AML-193 (cell line): ENCODE results near the gene TRAP1.
"Not testable (repeated sequence)": the region's sequence is repeated elsewhere in the genome, so short reads cannot be mapped to it uniquely, and the experiment has no call there.

Experiments
- DNase-seq, 2 experiments: peaks; one replicate each; lab custom pipeline; 2025; lab: John Stamatoyannopoulos, UW

TRAP1 gene

DNA sequence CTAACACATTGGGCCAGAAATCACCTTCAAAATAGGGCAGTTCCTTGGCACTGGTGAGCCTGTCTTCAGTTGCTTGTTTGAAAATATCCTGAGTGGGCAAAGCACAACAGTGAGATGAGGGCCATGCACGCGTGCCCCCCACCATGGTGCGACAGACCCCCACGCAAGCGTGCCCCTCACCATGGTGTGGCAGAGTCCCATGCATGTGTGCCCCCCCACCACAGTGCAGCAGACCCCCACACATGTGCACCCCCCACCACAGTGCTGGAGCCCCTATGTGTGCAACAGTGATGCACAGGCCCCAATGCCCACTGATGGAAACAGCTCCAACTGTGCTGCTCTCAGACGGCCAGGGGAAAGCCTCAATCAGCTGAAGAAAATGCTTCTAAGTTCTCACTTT is 18.8 kb upstream of the TRAP1 start:
- no peak for DNase-seq

DNA sequence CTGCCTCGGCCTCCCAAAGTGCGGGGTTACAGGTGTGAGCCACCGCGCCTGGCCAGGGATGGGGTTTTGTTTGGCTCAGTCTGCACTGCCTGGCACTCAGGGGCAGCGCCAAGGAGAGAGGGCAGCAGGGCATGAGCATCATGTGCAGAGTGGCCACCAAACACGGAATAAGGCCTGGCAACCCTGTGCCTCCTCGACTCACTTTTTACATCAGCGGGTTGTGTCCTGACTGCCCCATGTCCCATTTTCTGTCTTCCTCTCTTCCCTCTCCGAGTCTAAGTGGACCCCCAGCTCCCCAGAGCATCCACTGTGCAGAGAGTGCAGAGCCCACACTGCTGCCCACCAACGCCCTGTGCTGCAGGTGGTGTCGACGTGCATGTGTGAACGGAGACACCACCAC is 18.2 kb upstream of the TRAP1 start:
- no peak for DNase-seq

DNA sequence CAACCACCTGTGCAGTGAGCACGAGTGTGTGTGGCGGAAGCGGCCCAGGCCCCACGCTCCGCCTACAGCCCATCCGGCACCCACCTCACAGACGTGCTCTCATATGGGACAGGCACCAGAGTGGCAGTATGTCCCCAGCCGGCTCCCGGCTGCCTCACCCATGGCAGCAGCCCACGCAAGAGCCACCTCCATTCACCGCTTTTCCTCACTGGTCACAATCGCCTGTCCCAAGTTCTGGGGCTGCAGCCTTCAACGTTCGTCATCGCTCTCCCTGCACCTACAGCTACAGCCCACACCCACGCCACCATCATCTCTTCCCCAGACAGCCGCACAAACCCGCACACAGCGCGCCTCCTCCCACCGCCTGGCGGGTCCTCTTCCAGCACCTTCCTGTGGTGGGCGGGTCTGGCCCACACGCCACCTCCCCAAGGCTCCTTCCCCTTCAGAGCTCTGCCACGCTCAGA is 17.5 kb upstream of the TRAP1 start:
- no peak for DNase-seq

DNA sequence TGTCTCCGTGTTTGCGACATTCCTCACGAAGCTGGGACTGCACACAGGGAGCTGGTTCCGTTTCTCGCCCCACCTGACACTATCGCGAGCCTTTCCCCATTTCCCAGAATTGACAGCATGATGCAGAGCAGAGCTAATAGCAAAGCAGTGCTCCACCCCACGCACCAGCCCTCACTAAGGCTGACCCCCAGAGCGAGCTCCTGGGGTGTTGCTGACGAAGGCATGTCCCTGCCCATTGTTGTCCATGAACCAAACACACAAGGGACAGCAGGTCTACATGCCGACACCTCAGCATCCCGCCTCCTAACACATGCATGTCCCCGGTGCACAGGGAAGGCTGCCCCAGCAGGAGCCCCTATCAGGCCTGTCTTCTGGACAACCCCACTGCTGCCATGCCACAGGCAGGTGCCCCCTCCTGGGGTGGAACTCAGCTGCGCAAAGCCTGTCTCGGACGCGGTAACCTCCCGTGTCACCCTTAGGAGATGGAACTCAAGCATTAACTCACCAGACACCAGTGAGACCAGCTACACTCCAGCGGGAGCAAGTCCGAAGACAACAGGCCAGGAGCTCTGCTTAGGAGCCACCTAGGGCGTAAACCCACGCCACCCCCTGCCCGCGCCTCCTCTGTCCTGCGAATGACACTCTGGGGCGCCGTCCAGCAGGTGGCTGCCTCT is 16.9 kb upstream of the TRAP1 start:
- DNase-seq: no peak

DNA sequence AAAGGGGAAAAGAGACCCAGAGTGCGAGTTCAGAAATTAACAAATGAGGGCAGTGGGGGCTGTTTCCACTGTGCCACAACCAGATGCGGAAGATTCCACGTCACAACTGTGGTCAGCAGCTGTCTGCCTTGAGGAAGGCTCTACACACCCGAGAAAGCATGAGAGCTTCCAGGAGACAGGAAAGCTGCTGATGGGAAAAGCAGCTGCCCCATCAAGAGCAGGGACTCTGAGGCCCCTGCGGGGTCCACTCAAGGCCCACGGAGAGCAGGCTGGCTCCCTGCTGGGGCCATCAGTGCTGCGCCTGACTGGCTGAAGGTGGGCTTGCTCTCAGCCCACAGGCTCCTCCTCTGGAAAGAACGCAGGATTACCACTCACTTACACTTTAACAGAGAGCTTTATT is 14.8 kb upstream of the TRAP1 start:
- no peak for DNase-seq

DNA sequence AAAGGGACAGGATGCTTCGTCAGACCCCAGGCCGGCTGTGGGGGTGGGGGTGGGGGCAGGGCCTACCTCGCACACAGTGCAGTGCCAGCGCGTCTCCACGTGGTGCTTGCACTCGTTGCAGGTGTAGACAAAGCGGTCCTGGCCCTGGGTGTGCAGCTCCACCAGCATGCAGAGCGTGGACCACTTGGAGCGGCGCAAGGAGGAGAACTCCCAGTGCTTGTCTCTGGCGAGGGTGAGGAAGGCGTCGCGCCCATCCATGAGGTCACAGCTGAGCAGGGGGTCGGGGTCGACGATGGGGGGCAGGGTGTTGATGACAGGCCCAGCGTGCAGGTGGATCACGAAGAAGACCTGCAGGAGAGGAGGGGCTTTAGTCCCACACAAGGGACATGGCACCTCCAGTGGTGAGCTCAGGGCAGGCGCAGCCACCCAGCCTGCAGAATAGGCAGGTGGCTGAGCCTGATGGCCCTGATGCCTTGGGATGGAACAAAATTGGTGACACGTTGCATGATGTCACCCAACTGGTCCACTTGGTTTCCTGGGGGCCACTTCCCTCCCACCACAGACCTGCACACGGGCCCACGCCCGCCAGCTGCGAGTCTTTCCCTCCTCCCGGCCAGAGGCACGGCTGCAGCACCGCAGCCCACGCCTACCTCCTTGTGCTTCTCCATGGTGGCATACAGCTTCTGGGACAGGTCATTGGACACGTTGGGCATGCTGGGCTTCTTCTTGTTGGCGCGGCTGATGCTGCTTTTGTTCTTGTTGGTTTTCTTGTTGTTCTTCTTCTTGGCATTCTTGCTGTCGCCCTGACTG is 14.0 kb upstream of the TRAP1 start:
- no peak for DNase-seq

DNA sequence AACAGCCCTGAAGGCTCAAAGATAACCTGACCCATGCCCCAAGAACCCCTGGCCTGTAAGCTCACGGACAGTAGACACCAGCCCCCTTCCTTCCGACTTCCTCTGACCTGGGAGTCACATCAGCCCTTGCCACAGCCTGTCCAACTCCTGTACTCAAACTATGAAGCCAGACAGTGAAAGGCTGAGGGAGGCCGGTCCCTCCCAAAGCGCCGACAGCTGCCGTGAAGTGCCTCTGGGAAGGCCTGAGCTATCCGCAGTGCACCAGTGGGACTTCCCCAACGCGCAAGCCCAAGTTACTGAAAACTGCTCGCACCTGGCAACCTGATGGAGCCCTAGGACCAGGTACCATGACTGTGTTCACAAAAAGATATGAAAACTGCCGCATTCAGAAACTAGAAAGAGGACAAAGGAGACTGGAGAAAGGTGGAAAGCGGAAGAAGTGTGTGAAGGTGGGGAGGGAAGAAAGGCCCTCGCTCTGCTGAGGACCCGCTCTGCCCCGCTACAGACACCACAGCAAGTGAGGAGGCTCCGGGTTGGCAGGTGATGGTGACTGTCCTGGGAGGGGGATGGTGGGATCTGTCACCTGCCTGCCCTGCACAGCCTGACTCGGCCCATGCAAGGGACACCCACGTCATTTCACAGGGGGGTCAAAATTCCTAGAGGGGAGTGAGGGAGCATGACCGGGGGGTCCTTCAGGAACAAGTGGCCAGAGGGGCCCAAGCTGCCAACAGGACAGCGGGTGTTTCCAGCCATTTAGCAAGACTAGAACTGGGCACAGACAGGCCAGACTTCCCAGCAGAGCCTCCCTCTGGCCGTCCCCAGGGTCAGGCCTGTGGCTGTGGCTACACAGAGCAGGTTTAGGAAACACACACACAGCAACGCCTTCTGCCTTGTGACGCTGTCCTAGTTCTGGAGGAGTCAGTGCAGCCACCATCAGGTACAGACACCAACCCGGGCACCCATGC is 13.1 kb upstream of the TRAP1 start:
- DNase-seq: no peak

DNA sequence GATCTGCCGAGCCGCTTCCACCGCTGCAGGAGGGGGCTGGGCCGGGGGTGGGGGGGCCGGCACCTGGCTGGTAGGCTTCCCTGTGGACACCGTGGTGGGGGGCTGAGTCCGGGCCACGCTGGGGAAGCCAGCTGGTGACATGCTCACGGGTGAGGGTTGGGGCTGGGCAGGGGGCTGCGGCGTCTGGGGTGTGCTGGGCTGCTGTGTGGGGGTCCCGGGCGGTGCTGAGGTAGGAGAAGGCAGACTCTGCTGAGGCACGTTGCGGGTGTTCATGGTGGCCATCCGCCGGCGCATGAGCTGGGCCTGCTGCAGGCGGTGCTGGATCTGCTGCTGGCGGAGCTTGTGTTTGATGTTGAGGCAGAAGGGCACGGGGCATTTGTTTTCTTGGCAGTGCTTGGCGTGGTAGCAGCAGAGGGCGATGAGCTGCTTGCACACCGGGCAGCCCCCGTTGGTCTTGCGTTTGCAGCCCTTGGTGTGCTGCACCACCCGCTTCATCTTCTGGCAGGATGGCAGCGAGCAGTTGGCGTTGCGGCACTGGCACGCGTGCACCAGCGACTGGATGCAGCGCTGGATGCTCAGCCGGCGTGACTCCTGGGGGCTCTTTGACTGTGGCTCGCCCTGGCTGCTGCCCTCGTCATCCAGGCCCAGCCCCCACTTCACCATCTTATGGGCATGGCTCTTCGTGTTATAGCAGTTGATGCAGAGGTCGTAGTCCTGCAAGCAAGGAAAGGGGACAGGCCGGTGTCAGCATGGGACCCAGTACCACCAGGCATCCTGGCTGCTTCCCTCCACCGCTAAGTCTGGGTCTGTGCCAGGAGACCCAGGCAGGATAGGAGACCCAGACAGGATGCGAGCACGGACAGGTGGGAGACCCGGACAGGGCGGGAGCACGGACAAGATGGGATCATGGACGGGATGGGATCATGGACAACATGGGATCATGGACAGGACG is 12.1 kb upstream of the TRAP1 start:
- no peak for DNase-seq

DNA sequence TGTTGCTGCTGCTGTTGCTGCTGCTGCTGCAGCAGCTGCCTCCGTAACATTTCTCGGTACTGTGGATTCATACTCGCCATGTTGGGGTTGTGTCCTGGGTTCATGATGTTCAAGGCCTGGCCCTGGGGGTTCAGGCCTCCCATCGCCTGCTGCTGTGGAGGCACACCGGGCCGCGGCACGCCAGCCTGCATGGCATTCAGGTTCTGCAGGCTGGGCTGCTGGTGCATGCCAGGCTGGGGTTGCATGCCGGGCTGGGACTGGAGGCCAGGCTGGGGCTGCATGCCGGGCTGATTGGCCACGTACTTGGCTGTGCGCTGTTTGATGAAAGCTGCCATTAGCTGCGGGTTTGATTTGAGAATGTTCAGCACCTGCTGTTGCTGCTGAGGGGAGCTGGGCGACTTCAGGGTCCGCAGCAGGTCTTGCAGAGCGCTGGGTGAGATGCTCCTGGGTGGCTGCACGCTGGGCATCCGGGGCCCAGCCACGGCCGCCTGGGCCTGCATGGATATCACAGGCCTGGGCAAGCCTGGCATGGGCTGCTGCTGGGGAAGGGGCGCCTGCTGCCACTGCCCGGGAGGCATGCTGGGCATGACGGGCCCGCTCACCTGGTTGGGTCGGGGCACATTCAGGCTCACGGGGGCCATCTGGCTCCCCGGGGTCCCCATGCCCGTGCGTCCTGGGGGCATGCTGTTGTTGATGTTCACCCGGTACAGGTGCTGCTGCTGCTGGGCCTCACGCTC is 11.3 kb upstream of the TRAP1 start:
- DNase-seq: no peak

DNA sequence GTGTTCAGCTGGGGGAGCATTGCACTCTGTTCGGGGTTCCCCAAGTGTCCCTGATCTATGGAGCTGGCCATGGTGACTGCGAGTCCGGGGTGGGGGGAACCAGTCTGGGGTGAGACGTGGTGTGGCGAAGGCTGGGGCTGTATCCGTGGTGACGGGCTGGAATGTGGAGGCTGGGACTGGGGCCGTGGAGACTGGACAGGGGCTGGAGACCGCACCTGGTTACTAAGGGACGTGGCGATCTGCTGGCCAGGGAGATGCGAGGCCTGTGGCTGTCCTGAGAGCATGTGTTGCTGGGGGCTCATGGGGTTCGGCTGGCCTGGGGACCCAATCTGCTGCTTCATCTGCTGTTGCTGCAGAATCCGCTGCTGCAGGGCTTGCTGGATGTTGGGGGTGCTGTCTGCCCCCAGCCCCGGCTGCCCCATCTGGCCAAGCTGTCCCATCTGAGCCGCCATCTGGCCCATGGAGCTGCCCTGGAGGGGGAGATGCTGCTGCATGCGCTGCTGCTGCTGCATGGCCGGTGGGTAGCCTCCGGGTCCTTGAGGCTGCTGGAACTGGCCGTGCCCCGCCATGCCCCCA is 10.6 kb upstream of the TRAP1 start:
- no peak for DNase-seq

DNA sequence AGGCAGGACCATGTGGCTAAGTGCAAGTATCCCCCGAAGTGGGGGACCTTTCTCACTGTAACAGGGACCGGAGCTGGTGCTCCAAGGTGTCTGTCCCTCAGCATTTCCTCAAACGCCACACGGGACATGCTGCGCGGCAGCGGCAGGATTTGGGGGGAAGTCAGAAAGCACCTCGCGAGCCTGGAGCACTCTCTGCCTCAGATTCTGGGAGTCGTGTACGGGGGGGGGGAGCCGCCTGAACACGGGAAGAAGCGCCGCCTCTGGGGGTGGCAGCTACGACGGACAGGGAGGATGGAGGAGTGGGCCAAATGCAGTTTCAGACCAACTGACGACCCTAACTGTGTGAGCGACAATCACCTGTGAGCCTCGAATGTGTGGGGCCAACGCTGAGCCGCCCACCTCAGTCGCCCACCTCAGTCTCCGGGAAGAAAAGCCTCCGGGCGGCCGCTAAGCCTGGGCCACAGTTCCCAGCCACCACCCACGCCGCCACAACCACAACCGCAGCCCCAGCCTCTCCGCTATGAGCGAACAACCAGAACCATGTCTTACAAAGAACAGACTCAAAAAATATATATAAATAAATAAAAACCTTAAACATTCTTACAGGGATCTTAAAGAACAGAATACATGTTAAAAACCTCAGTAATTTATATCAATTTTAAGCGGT is 8.8 kb upstream of the TRAP1 start:
- no peak for DNase-seq

DNA sequence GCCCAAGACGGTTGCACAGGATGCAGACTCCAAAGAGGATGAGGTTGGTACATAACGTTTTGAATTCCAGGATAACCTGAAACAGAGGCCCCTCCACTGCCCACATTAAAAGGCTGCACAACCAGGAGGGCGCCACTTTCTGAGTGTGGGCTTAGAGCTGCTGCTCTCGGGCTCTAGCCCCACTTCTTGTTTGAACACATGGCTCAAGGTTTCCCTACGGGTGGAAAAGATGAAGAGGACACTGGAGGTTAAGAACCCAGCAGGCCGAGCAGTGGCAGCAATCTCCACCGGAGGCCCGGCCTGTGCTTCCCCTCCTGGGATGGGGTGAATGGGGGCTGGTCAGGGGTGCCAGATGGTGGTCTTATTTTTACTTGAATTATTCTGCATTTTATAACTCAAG is 8.0 kb upstream of the TRAP1 start:
- DNase-seq: no peak

DNA sequence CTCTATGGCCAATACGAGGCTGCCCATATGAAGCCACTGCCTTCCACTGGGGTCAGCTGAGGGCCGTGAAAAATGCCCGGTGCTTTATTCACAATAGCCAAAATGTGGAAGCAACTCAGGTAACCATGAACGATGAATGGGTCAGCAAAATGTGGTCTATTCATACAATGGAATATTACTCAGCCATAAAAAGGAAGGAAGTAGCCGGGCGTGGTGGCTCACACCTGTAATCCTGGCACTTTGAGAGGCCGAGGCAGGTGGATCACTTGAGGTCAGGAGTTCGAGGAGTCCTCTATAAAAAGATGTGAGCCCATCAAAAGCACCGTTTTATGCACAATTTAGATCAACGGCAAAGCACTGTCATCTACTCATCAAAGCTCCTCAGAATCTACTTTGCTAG is 5.2 kb upstream of the TRAP1 start:
- no peak for DNase-seq

DNA sequence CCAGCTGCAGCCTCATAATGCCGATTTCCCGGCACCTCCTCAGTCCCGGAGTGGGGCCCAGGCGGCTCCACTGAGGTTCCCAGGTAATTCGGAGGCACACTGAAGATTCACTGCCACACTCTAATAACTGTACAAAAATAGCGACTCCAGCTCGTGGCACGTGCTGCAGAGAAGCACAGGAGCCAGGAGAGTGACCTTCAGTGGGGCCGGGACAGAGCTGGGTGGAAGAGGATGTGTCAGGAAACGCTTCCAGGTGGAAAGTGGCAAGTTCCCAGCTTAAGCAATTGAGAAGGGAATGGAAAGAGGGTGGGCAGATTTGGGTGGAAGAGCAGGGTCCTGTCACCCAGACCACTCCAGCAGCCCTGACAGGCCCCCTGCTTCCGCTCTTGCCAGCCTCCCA is 3.1 kb upstream of the TRAP1 start:
- no peak for DNase-seq

DNA sequence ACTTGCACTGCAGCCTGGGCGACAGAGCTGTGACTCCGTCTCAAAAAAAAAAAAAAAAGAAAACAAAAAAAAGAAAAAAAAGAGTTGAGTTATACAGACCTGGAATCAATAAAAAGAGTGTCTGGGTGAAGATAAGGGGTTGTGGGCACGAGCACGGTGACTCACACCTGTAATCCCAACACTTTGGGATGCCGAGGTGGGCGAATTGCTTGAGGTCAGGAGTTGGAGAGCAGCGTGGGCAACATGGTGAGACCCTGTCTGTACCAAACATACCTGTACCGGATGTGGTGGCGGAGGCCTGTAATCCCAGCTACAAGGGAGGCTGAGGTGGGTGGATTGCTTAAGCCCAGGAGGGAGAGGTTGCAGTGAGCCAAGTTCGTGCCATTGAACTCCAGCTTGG is 1.3 kb upstream of the TRAP1 start:
- DNase-seq: no peak

DNA sequence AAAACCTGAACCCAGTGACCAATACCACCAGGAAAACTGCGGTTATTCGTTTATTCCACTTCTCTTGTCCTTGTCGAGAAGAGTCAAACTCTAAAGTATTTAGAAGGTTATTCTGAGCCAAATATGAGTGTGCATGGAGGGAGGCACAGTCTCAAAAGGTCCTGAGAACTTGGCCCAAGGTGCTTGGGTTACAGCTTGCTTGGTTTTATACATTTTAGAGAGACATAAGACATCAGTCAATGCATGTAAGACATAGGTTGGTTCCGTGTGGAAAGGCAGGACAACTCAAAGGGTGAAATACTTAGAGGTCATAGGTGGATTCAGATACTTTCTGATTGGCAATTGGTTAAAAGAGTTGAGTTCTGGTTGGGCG is 681 bp upstream of the TRAP1 start:
- no peak for DNase-seq

DNA sequence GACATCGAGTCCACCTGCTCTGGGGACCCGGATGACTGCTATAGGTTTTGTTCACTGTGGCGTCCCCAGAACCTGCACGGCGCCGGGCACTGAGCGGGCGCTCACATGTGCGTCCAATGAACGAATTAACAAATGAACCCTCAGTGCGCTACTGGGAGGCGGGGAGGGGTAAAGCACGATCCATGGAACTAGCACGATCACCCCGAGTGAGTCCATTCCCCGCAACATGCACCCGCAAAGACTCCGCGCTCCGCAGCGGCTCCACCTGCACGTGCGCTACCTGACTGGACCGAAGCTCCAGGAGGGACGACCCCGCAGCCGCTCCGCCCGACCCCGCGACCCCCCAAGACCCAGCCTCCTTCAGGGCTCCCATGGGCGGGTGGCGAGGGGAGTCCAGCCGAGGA is 491 bp downstream of the TRAP1 start:
- peak in 1 of 2 experiments; percentile 8 for DNase-seq

DNA sequence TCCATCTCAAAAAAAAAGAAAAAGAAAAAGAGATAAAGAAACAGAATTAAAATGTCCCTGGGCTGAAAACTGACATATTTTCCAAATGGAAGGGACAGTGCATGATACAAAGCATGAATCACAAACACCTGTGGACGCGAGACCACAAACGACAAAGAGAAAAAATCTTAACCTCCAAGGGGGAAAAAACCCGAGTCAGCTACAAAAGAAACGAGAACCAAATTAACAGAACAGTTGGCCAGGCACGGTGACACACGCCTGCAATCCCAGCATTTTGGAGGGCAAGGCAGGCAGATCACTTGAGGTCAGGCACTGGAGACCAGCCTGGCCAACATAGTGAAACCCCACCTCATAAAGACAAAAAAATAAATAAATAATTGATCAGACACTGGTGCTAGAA is 1.9 kb downstream of the TRAP1 start:
- no peak for DNase-seq

DNA sequence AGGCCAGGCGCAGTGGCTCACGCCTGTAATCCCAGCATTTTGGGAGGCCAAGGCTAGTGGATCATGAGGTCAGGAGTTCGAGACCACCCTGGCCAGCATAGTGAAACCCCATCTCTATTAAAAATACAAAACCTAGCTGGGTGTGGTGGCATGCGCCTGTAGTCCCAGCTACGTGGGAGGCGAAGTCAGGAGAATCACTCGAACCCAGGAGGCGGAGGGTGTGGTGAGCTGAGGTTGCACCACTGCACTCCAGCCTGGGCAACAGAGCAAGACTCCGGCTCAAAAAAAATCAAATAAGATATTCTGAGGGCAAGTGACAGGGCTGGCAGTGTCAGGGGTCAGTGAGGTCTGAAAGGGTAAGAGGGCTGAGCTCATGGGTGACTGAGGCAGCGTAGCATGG is 2.9 kb downstream of the TRAP1 start:
- DNase-seq: not testable (repeated sequence)
